K562 (cell line): ENCODE measurements around the gene PLG. TPM values are rescaled to one million over a fixed set of nuclear protein-coding genes. Genes with fewer than 3 reads are reported as not detected.
"Not testable (repeated sequence)": the region's sequence is repeated elsewhere in the genome, so short reads cannot be mapped to it uniquely, and the experiment has no call there.

Source experiments
- ATAC-seq: fragments of 200-7000 bp; cut with Tn5 transposase; 3 replicates; pipeline ENCODE4 v1.9.1; 2020; ENCODE audit warnings: moderate library complexity
- BruUV-seq: library from RNA; stranded (reverse); fragments of 400-500 nt; replicated peaks from 2 replicates; lab custom pipeline; 2021; lab: Mats Ljungman, UMichigan
- CTCF ChIA-PET: fragments of 300-600 bp; formaldehyde crosslinking; extraction: SDS; loops from one replicate; lab custom pipeline; 2021; ENCODE audit warnings: low intra/inter-chr PET ratio; lab: Yijun Ruan, JAX
- POLR2A ChIA-PET: fragments of 300-600, 350-650 bp; sonication (Branson Sonifier 250); formaldehyde crosslinking; extraction: SDS; loops from one replicate; lab custom pipeline; 2021; ENCODE audit warnings: antibody characterized with exemption, inconsistent platforms; lab: Yijun Ruan, JAX
- DNase-seq, 4 experiments: peaks; one replicate each; pipeline versions ENCODE4 v3.0.0 to v3.0.0-alpha.2; 2011 to 2018; ENCODE audit warnings: low spot score in 3 of 4, mixed read lengths in 3 of 4; ENCODE audit errors: extremely low read depth in 1 of 4
- FAIRE-seq: peaks from 2 replicates; lab custom pipeline; 2011; peaks lifted over from hg19 to GRCh38; lab: Jason Lieb, UNC
- H2AFZ ChIP-seq: 2 replicates; pipeline ENCODE4 v1.6.0; 2011; ENCODE audit warnings: low read depth, low read length, control low read depth, inconsistent platforms
- H3K27ac ChIP-seq: fragments of 200-600 bp; 3 replicates; pipeline ENCODE4 v1.8.0; 2011; ENCODE audit warnings: low read depth, mild to moderate bottlenecking, control low read depth, inconsistent platforms, low read length, moderate library complexity, mixed read lengths; ENCODE audit errors: extremely low read depth
- H3K27me3 ChIP-seq, 2 experiments: fragments of 300-600 bp in 1 of 2; 2 replicates in 1 of 2; 3 replicates in 1 of 2; pipeline versions ENCODE4 v1.6.0 to v1.8.0; 2011; ENCODE audit warnings: inconsistent platforms in 2 of 2, low read length in 2 of 2, mild to moderate bottlenecking in 1 of 2, mixed read lengths in 1 of 2, moderate library complexity in 1 of 2; ENCODE audit not compliant: control insufficient read depth in 2 of 2, insufficient read depth in 2 of 2
- H3K36me3 ChIP-seq: fragments of 300-600 bp; 3 replicates; pipeline ENCODE4 v1.8.0; 2011; ENCODE audit warnings: mild to moderate bottlenecking, low read length, inconsistent platforms; ENCODE audit not compliant: control insufficient read depth, insufficient read depth
- H3K4me1 ChIP-seq, 2 experiments: fragments of 200-600 bp in 1 of 2; replicated peaks in 1 of 2; 2 replicates in 1 of 2; 3 replicates in 1 of 2; pipeline versions ENCODE4 v1.5.1 to v1.8.0; 2011; ENCODE audit warnings: inconsistent platforms in 2 of 2, low read length in 2 of 2, mild to moderate bottlenecking in 1 of 2, mixed read lengths in 1 of 2, moderate library complexity in 1 of 2; ENCODE audit not compliant: control insufficient read depth in 2 of 2, insufficient read depth in 2 of 2
- H3K4me2 ChIP-seq: 2 replicates; pipeline ENCODE4 v1.6.1; 2011; ENCODE audit warnings: low read length, control low read depth, inconsistent platforms, mixed read lengths; ENCODE audit not compliant: insufficient read depth
- H3K4me3 ChIP-seq: fragments of 200-600 bp; sonication (generic), shearing (Covaris generic); 2 replicates; pipeline ENCODE4 v1.5.1; 2016; ENCODE audit warnings: control low read depth, inconsistent platforms
- H3K79me2 ChIP-seq: fragments of 200-600 bp; 3 replicates; pipeline ENCODE4 v1.8.0; 2011; ENCODE audit warnings: low read length, inconsistent platforms; ENCODE audit not compliant: control insufficient read depth, insufficient read depth
- H3K9ac ChIP-seq, 2 experiments: 2 replicates each; pipeline versions ENCODE4 v1.6.0 to v1.6.1; 2011; ENCODE audit warnings: low read depth in 2 of 2, low read length in 2 of 2, control low read depth in 1 of 2, inconsistent platforms in 1 of 2, mild to moderate bottlenecking in 1 of 2, mixed read lengths in 1 of 2; ENCODE audit not compliant: insufficient read depth in 1 of 2
- H3K9me1 ChIP-seq: one replicate; pipeline ENCODE4 v1.6.0; 2011; ENCODE audit warnings: inconsistent platforms, mild to moderate bottlenecking, low read length, moderate library complexity; ENCODE audit not compliant: control insufficient read depth, insufficient read depth
- H3K9me3 ChIP-seq: replicated peaks from 2 replicates; pipeline ENCODE4 v1.5.1; 2011; ENCODE audit warnings: low read depth, low read length, inconsistent platforms; ENCODE audit not compliant: control insufficient read depth, insufficient read depth
- H4K20me1 ChIP-seq: replicated peaks from 2 replicates; pipeline ENCODE4 v1.6.1; 2011; ENCODE audit warnings: low read length, inconsistent platforms, mixed read lengths; ENCODE audit not compliant: control insufficient read depth, insufficient read depth
- CEBPB ChIP-seq: fragments of 450-650 bp; IDR thresholded peaks from 2 replicates; pipeline ENCODE4 v1.6.1; 2016; ENCODE audit warnings: missing genetic modification characterization, missing compliant biosample characterization
- LARP7 ChIP-seq: fragments of 450-650 bp; IDR thresholded peaks from 2 replicates; pipeline ENCODE4 v1.6.1; 2016
- NONO ChIP-seq, 2 experiments: fragments of 200-400 bp in 1 of 2; fragments of 450-650 bp in 1 of 2; formaldehyde crosslinking in 1 of 2; IDR thresholded peaks; 2 replicates each; pipeline ENCODE4 v1.6.1; 2017; ENCODE audit warnings: low read depth in 2 of 2, mild to moderate bottlenecking in 2 of 2, moderate library complexity in 2 of 2, low read length in 1 of 2
- SMC3 ChIP-seq: conservative IDR thresholded peaks from 2 replicates; pipeline ENCODE4 v1.6.1; 2011; ENCODE audit warnings: low read depth, low read length, improper control_type of control experiment; ENCODE audit not compliant: insufficient read depth
- ZNF785 ChIP-seq: fragments of 250-450 bp; sonication (Bioruptor Pico); IDR thresholded peaks from 2 replicates; pipeline ENCODE4 v1.4.0; 2020; ENCODE audit warnings: mild to moderate bottlenecking
- WGBS: fragments of 100-300 bp; shearing (Covaris generic); methylation state at CpG from one replicate; pipeline ENCODE4 v1.1.6; 2016; ENCODE audit warnings: low coverage, mixed read lengths; ENCODE audit not compliant: insufficient coverage; ENCODE audit errors: missing lambda C conversion rate; 5-methylcytosine and 5-hydroxymethylcytosine counted together
- in situ Hi-C: fragments of 300-500 bp; cut with MboI; formaldehyde crosslinking; loops from 4 replicates; pipeline ENCODE4 v1.15.0; 2018; ENCODE audit warnings: inconsistent platforms, mixed read lengths
- intact Hi-C: fragments of 100-400 bp; cut with micrococcal nuclease; formaldehyde crosslinking; loops from 2 replicates; pipeline ENCODE4 v1.14.2; 2022
- polyA plus RNA-seq, 8 experiments: library from polyadenylated mRNA; depleted of rRNA in 4 of 8; stranded (reverse) in 5 of 8; unstranded in 3 of 8; fragments of >200 nt; fragmentation: Nextera tagmentation in 2 of 8; fragmentation: Illumina TruSeq in 1 of 8; extraction: Ambion mirVana in 2 of 8; extraction: Trizol in 1 of 8; gene quantifications; 2 replicates each; pipeline versions ENCODE4 v1.2.1 to v1.2.3, GENCODE V29; 2011 to 2014; ENCODE audit warnings: inconsistent platforms in 1 of 8, missing spikeins in 1 of 8
- total RNA-seq, 7 experiments: library from RNA; depleted of rRNA in 6 of 7; stranded (reverse); fragments of >200 nt in 6 of 7; fragmentation: Illumina TruSeq in 2 of 7; extraction: Trizol in 2 of 7; gene quantifications; 2 replicates each; pipeline versions ENCODE4 v1.2.1 to v1.2.3, GENCODE V29; 2011 to 2021; ENCODE audit warnings: low replicate concordance in 1 of 7
- TF ChIP-seq, protein P1 (sequence below), 2 experiments: fragments of 150-350 bp in 1 of 2; IDR thresholded peaks; 2 replicates each; pipeline ENCODE4 v1.6.1; 2012 to 2016; ENCODE audit warnings: low read depth in 2 of 2, low read length in 2 of 2, mild to moderate bottlenecking in 1 of 2, moderate library complexity in 1 of 2

PLG gene
- total and polyA plus RNA-seq, 9 of the 15 experiments (the other 6 are each of a cell fraction or from before 2014, with no cell fraction given): 0.64 TPM; not detected in 8

- H2AFZ ChIP-seq, H3K27me3 ChIP-seq, H3K4me3 ChIP-seq, in situ Hi-C loops, ATAC-seq, FAIRE-seq, H3K79me2 ChIP-seq, H3K4me2 ChIP-seq, DNase-seq, H4K20me1 ChIP-seq, H3K9ac ChIP-seq, BruUV-seq, H3K36me3 ChIP-seq, intact Hi-C loops, H3K9me1 ChIP-seq, CTCF ChIA-PET, H3K9me3 ChIP-seq, H3K27ac ChIP-seq, H3K4me1 ChIP-seq: not testable (repeated sequence)
- no CpG with 5 or more reads among the region's 1 CpG for WGBS
- POLR2A ChIA-PET: interaction anchor here (0.6 kb wide), 1 partner anchor 204 kb away, joined by 3 read pairs; no protein-coding TSS in a partner anchor
Measured at GRCh38 chr6:160664198-160664597, 37.8 kb upstream of the PLG start, which contains the start of gene LPA. Gene LPA, minus strand, starts transcription at chr6:160664275. Its CDS starts 61 bp downstream, at chr6:160664214.

GRCh38 chr6:160667639-160668481 lies 34.2 kb upstream of the PLG start:
- intact Hi-C loops: loop anchor here (1.0 kb wide), 1 partner anchor 148 kb away; no protein-coding TSS in a partner anchor
- BruUV-seq: no TSS peak
- Histone ChIP-seq H3K4me2 (no peak overlapping the region), H3K9me3 (no peaks in the 10 kb centered on the region), H3K9me1 (peaks cover 2% of the 10 kb centered on the region), H3K27me3 (peaks cover 0 to 8% of the 10 kb centered on the region in 2 experiments; a peak in 1 of 5 replicates), H3K27ac (no peak overlapping the region), H4K20me1 (peaks cover 4% of the 10 kb centered on the region; the same call in 1 of the 2 replicates), H3K4me1 (no peaks in the 10 kb centered on the region), H3K36me3 (no peaks in the 10 kb centered on the region), H3K79me2 (no peaks in the 10 kb centered on the region), H3K4me3 (no peak overlapping the region), H2AFZ (no peak overlapping the region), H3K9ac (no peak overlapping the region)
- WGBS: 0% methylated on average over 9 of the region's 9 CpGs
- POLR2A ChIA-PET: no interaction called here
- DNase-seq (peak; percentile 65 to 72 (median 70)), ATAC-seq (peak; percentile 94), FAIRE-seq (peak; percentile 85)
- CTCF ChIA-PET: interaction anchor here (1.1 to 1.4 kb wide), 3 partner anchors 148 to 579 kb away, joined by 3 to 7 read pairs (median 3); no protein-coding TSS in a partner anchor
- in situ Hi-C loops: no loop called here
- TF ChIP-seq ZNF785 (no peak), SMC3 (peak; percentile 85), NONO (IDR thresholded peaks at IDR 0.05; ENCODE audit: low read depth in 2 of 2, low read length in 1 of 2) (no peak), LARP7 (no peak), CEBPB (tag) (no peak)
- TF ChIP-seq, protein P1, sequence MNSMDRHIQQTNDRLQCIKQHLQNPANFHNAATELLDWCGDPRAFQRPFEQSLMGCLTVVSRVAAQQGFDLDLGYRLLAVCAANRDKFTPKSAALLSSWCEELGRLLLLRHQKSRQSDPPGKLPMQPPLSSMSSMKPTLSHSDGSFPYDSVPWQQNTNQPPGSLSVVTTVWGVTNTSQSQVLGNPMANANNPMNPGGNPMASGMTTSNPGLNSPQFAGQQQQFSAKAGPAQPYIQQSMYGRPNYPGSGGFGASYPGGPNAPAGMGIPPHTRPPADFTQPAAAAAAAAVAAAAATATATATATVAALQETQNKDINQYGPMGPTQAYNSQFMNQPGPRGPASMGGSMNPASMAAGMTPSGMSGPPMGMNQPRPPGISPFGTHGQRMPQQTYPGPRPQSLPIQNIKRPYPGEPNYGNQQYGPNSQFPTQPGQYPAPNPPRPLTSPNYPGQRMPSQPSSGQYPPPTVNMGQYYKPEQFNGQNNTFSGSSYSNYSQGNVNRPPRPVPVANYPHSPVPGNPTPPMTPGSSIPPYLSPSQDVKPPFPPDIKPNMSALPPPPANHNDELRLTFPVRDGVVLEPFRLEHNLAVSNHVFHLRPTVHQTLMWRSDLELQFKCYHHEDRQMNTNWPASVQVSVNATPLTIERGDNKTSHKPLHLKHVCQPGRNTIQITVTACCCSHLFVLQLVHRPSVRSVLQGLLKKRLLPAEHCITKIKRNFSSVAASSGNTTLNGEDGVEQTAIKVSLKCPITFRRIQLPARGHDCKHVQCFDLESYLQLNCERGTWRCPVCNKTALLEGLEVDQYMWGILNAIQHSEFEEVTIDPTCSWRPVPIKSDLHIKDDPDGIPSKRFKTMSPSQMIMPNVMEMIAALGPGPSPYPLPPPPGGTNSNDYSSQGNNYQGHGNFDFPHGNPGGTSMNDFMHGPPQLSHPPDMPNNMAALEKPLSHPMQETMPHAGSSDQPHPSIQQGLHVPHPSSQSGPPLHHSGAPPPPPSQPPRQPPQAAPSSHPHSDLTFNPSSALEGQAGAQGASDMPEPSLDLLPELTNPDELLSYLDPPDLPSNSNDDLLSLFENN (IDR thresholded peaks at IDR 0.05; ENCODE audit: low read depth in 2 of 2, low read length in 2 of 2): no peak
